ENCODE data around the gene SLAIN1. TPM values are rescaled to one million over a fixed set of nuclear protein-coding genes. Genes with fewer than 3 reads are reported as not detected.
"Not testable (repeated sequence)": the region's sequence is repeated elsewhere in the genome, so short reads cannot be mapped to it uniquely, and the experiment has no call there.

Gene SLAIN1
- total RNA-seq, result 10 to 100 TPM in 1 of 4 donors, 1 to 10 TPM in 3; 4.8 to 10.4 (median 6.0) TPM

DNA sequence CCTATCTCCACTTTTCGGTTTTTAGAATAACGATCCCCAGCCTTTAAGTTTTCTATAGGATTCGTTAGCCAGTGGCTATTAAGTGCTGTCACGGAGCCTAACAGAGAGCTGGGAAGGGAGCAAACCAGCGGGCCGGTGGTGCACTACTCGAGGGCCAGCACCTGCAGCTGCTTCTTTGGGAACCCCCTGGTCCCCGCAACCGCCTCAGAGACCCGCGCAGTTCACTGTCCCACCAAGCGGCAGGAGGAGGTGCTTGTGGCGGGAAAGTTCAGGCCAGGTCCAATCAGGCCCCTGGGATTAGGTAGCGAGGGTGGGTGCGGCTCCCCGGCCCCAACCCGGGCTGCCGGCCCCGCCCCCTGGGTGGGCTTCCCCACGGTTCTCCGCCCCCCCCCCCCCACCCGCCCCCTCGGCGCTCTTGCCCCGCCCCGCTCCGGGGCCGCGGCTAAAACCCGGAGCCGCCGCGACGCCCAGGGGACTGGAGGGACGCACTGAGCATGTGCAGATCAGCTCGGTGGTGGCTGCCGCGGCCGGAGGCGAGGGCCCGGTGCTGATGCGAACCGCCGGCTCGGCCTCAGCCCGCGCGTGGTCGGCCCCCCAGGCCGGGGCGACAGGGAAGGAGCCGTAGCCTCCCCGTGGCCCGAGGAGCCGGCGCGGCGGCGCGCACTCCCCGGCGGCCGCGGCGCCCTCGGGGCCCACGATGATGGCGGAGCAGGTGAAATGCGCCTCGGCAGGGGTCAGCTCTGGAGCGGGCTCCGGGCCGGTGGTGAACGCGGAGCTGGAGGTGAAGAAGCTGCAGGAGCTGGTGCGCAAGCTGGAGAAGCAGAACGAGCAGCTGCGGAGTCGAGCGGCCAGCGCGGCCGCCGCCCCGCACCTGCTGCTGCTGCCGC, at the start of gene SLAIN1:
Gene SLAIN1 (plus strand): TSS at position 471 of the 887 bp plus-strand sequence. CDS start 227 bp downstream, at position 698.
- Histone ChIP-seq H3K27me3 (no peaks in the 10 kb centered on the region), H3K9me3 (no peaks in the 10 kb centered on the region), H3K36me3 (no peaks in the 10 kb centered on the region), H3K27ac (peak within 1 kb of the TSS; percentile 55), H3K4me3 (peak within 1 kb of the TSS; percentile 88), H3K4me1 (peaks cover 20% of the 10 kb centered on the region)
- TF ChIP-seq POLR2A (IDR thresholded peaks at IDR 0.05) (peak in 1 of 2 donors; percentile 21), POLR2AphosphoS5 (IDR thresholded peaks at IDR 0.05) (no peak), EP300 (IDR thresholded peaks at IDR 0.05) (no peak)
- TF ChIP-seq, protein P1, sequence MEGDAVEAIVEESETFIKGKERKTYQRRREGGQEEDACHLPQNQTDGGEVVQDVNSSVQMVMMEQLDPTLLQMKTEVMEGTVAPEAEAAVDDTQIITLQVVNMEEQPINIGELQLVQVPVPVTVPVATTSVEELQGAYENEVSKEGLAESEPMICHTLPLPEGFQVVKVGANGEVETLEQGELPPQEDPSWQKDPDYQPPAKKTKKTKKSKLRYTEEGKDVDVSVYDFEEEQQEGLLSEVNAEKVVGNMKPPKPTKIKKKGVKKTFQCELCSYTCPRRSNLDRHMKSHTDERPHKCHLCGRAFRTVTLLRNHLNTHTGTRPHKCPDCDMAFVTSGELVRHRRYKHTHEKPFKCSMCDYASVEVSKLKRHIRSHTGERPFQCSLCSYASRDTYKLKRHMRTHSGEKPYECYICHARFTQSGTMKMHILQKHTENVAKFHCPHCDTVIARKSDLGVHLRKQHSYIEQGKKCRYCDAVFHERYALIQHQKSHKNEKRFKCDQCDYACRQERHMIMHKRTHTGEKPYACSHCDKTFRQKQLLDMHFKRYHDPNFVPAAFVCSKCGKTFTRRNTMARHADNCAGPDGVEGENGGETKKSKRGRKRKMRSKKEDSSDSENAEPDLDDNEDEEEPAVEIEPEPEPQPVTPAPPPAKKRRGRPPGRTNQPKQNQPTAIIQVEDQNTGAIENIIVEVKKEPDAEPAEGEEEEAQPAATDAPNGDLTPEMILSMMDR (IDR thresholded peaks at IDR 0.05), result no peak
- under 1% methylated on average over 7 of the region's 86 CpGs for WGBS
- peak; percentile 81 to 83 for DNase-seq (ENCODE audit: low spot score in 2 of 2)

DNA sequence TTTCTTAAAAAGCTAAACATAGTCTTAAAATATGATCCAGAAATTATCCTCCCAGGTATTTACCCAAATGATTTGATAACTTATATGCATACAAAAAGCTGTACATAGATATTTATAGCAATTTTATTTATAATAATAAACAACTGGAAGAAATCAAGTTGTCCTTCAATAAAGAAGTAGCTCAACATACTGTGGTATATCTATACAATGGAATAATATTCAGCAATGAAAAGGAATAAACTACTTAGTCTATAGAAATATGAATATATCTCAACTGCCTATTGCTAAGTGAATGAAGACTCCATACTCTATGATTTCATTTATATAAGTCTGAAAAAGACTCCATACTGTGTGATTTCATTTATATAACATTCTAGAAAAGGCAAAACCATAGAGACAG, 47.1 kb upstream of the SLAIN1 start:
- no peak for DNase-seq (ENCODE audit: low spot score in 2 of 2)
- Histone ChIP-seq H3K27me3 (no peaks in the 10 kb centered on the region), H3K4me3 (no peak overlapping the region), H3K4me1 (no peaks in the 10 kb centered on the region), H3K27ac (no peak overlapping the region), H3K9me3 (no peaks in the 10 kb centered on the region), H3K36me3 (no peaks in the 10 kb centered on the region)
- TF ChIP-seq POLR2AphosphoS5 (IDR thresholded peaks at IDR 0.05) (no peak), EP300 (IDR thresholded peaks at IDR 0.05) (no peak), POLR2A (IDR thresholded peaks at IDR 0.05) (no peak)
- TF ChIP-seq, protein P1 (IDR thresholded peaks at IDR 0.05), result no peak

DNA sequence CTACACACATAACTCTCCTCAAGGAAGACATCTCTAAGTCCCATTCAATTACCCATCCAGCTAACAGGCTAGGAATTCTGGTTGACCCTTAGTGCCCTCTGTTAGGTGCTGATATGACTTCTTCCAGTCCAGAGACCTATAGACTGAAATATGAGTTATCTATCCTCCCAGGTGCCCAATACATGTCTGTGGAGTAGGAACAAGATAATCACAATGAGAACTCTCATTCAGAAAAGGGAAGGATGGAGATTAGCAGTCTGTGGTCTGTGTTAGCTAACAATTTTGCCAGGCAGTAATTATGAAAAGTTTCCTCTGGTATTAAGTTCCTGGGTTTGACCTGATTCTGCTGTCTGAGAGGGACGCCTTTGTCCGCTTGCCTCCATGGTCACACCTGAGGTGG, 44.2 kb upstream of the SLAIN1 start:
- Histone ChIP-seq H3K4me1 (no peaks in the 10 kb centered on the region), H3K4me3 (no peak overlapping the region), H3K36me3 (no peaks in the 10 kb centered on the region), H3K9me3 (no peaks in the 10 kb centered on the region), H3K27me3 (no peaks in the 10 kb centered on the region), H3K27ac (no peak overlapping the region)
- WGBS, result 89% methylated on average over 2 of the region's 2 CpGs
- TF ChIP-seq EP300 (IDR thresholded peaks at IDR 0.05) (no peak), POLR2AphosphoS5 (IDR thresholded peaks at IDR 0.05) (no peak), POLR2A (IDR thresholded peaks at IDR 0.05) (no peak)
- TF ChIP-seq, protein P1 (IDR thresholded peaks at IDR 0.05), result no peak
- no peak for DNase-seq (ENCODE audit: low spot score in 2 of 2)

DNA sequence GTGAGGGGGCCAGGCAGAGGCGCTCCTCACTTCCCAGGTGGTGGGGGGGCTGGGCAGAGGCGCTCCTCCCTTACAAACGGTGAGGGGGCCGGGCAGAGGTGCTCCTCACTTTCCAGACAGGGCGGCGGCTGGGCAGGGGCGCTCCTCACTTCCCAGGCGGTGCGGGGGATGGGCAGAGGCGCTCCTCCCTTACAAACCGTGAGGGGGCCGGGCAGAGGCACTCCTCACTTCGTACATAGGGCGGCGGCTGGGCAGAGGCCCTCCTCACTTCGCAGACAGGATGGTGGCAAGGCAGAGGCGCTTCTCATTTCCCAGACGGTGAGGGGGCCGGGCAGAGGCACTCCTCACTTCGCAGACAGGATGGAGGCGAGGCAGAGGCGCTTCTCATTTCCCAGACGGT, 37.5 kb upstream of the SLAIN1 start:
- WGBS, result 76% methylated on average over 5 of the region's 23 CpGs
- not testable (repeated sequence) for H3K9me3 ChIP-seq, H3K36me3 ChIP-seq

DNA sequence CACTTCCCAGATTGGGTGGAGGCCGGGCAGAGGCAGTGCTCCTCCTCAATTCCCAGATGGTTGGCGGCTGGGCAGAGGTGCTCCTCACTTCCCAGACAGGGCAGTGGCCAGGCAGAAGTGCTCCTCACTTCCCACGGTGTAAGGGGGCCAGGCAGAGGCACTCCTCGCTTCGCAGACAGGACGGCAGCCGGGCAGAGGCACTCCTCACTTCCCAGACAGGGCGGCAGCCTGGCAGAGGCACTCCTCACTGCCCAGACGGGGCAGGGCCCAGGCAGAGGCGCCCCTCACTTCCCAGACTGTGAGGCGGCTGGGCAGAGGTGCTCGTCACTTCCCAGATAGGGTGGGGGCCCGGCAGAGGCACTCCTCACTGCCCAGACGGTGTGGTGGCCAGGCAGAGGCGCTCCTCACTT, 36.6 kb upstream of the SLAIN1 start:
- Histone ChIP-seq H3K27me3 (no peaks in the 10 kb centered on the region), H3K4me3 (no peak overlapping the region), H3K9me3 (no peaks in the 10 kb centered on the region), H3K27ac (no peak overlapping the region), H3K36me3 (no peaks in the 10 kb centered on the region), H3K4me1 (no peaks in the 10 kb centered on the region)
- TF ChIP-seq POLR2AphosphoS5 (IDR thresholded peaks at IDR 0.05) (no peak), POLR2A (IDR thresholded peaks at IDR 0.05) (no peak), EP300 (IDR thresholded peaks at IDR 0.05) (no peak)
- TF ChIP-seq, protein P1 (IDR thresholded peaks at IDR 0.05), result no peak
- WGBS, result 94% methylated on average over 8 of the region's 15 CpGs
- no peak for DNase-seq (ENCODE audit: low spot score in 2 of 2)

More for the DNA sequence above, 37.5 kb upstream of the SLAIN1 start:
- H3K4me1 ChIP-seq; DNase-seq (ENCODE audit: low spot score in 2 of 2); H3K4me3 ChIP-seq; H3K27ac ChIP-seq; H3K27me3 ChIP-seq: not testable (repeated sequence)

DNA sequence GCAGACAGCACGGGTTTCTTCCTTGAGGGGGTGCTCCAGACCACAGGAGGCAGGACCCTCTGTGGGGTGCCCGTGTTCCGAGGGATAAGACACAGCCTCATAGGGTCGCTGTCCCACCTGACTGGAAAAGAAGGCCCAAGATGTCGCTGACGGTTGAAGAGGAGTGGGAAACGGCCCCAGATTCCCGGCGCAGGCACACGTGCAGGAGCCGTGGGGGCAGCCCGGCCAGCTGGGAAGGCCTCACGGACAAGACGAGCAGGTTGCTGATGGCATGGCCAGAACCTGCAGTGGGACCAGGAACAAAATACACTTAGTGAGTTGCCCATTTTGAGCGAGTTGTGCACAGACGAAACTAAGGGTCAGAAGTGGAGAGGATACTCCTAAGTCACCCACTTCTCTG, 35.2 kb upstream of the SLAIN1 start:
- not testable (repeated sequence) for DNase-seq (ENCODE audit: low spot score in 2 of 2); H3K27me3 ChIP-seq; H3K36me3 ChIP-seq; H3K27ac ChIP-seq; H3K4me1 ChIP-seq; H3K4me3 ChIP-seq; H3K9me3 ChIP-seq
- 90% methylated on average over 16 of the region's 16 CpGs for WGBS

DNA sequence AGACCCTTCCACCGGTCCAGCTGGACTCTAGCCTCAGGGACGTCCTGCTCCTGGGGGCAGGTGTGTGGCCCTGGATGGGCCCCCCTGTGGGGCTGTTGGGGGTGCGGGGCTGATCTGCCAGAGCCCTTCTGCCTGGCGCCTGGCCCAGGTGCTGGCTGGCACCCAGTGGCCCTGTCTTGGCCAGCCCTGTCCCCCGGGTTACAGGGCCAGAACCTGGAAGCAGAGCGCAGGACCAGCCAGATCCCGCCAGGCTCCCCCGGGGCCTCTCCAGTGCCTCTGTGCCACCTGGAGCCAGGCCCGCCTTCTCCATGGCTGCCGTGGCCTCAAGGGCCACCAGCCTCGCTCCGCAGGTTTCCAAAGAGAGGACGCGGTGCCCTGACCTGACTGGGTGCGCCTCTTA, 34.7 kb upstream of the SLAIN1 start:
- DNase-seq (ENCODE audit: low spot score in 2 of 2); H3K4me1 ChIP-seq; H3K27me3 ChIP-seq; H3K9me3 ChIP-seq; H3K27ac ChIP-seq; H3K4me3 ChIP-seq; H3K36me3 ChIP-seq: not testable (repeated sequence)
- WGBS, result no CpG with 5 or more reads among the region's 15 CpGs

Measured in suprapubic skin (tissue), 4 donors.